ENCODE measurements around the gene PRDM16. TPM values are rescaled to one million over a fixed set of nuclear protein-coding genes. Genes with fewer than 3 reads are reported as not detected.

The PRDM16 gene
- total RNA-seq, 1 experiment from 2014 or later = 1.6 TPM

DNA sequence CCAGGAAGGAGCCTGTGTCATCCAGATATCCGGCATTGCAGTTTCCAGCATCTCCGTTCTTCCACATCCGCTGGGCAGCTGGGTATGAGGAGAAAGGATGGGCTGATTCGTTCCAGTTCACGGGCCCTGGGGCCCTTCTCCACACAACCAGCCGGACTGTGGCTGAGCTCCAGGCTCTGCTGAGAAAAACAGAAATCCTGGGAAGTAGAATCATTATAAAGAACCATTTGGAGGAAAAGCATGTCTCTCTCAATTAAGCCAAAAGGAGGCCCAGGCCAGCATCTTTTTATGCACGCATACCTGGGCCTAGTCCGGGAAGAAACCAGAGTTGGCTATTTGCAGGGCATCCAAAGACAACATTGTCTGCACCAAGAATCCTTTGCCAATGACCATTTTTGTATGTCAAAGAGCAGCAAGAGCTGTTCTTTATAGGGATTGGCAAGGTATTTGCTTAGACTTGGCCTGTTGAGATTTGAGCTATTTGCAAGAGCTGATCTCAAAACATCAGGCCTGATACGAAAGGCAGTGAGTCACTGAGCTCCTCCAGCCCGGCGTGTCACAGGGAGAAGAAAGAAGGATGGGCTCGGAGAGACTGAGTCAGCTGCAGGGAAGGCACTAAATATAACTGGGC is 300.6 kb downstream of the PRDM16 start:
- Mint-ChIP-seq H3K27ac (0 out of 2 replicates have a peak overlapping the region, but pooled peaks have one; percentile 52), H3K27me3 (ENCODE audit: low read depth) (no peaks in the 10 kb centered on the region), H3K9me3 (peaks cover 13% of the 10 kb centered on the region; the same call in 1 of the 2 replicates), H3K4me3 (no peak overlapping the region), H3K4me1 (peaks cover 17% of the 10 kb centered on the region), H3K36me3 (no peaks in the 10 kb centered on the region)
- no peak for DNase-seq (ENCODE audit: low spot score)
- TF ChIP-seq, protein P1, sequence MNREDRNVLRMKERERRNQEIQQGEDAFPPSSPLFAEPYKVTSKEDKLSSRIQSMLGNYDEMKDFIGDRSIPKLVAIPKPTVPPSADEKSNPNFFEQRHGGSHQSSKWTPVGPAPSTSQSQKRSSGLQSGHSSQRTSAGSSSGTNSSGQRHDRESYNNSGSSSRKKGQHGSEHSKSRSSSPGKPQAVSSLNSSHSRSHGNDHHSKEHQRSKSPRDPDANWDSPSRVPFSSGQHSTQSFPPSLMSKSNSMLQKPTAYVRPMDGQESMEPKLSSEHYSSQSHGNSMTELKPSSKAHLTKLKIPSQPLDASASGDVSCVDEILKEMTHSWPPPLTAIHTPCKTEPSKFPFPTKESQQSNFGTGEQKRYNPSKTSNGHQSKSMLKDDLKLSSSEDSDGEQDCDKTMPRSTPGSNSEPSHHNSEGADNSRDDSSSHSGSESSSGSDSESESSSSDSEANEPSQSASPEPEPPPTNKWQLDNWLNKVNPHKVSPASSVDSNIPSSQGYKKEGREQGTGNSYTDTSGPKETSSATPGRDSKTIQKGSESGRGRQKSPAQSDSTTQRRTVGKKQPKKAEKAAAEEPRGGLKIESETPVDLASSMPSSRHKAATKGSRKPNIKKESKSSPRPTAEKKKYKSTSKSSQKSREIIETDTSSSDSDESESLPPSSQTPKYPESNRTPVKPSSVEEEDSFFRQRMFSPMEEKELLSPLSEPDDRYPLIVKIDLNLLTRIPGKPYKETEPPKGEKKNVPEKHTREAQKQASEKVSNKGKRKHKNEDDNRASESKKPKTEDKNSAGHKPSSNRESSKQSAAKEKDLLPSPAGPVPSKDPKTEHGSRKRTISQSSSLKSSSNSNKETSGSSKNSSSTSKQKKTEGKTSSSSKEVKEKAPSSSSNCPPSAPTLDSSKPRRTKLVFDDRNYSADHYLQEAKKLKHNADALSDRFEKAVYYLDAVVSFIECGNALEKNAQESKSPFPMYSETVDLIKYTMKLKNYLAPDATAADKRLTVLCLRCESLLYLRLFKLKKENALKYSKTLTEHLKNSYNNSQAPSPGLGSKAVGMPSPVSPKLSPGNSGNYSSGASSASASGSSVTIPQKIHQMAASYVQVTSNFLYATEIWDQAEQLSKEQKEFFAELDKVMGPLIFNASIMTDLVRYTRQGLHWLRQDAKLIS (CRISPR knock-in tag; IDR thresholded peaks at IDR 0.05; ENCODE audit: borderline replicate concordance) = no peak
- TF ChIP-seq, protein P2, sequence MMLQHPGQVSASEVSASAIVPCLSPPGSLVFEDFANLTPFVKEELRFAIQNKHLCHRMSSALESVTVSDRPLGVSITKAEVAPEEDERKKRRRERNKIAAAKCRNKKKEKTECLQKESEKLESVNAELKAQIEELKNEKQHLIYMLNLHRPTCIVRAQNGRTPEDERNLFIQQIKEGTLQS (CRISPR knock-in tag; conservative IDR thresholded peaks at IDR 0.05) = no peak
- TF ChIP-seq SOX15 (CRISPR knock-in tag; IDR thresholded peaks at IDR 0.05) (no peak), CREM (CRISPR knock-in tag; IDR thresholded peaks at IDR 0.05) (no peak), PRRX2 (CRISPR knock-in tag; IDR thresholded peaks at IDR 0.05) (no peak), ZNF219 (CRISPR knock-in tag; IDR thresholded peaks at IDR 0.05; ENCODE audit: borderline replicate concordance) (no peak)
- TF ChIP-seq, protein P3, sequence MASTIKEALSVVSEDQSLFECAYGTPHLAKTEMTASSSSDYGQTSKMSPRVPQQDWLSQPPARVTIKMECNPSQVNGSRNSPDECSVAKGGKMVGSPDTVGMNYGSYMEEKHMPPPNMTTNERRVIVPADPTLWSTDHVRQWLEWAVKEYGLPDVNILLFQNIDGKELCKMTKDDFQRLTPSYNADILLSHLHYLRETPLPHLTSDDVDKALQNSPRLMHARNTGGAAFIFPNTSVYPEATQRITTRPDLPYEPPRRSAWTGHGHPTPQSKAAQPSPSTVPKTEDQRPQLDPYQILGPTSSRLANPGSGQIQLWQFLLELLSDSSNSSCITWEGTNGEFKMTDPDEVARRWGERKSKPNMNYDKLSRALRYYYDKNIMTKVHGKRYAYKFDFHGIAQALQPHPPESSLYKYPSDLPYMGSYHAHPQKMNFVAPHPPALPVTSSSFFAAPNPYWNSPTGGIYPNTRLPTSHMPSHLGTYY (CRISPR knock-in tag; IDR thresholded peaks at IDR 0.05) = no peak
- TF ChIP-seq, protein P4, sequence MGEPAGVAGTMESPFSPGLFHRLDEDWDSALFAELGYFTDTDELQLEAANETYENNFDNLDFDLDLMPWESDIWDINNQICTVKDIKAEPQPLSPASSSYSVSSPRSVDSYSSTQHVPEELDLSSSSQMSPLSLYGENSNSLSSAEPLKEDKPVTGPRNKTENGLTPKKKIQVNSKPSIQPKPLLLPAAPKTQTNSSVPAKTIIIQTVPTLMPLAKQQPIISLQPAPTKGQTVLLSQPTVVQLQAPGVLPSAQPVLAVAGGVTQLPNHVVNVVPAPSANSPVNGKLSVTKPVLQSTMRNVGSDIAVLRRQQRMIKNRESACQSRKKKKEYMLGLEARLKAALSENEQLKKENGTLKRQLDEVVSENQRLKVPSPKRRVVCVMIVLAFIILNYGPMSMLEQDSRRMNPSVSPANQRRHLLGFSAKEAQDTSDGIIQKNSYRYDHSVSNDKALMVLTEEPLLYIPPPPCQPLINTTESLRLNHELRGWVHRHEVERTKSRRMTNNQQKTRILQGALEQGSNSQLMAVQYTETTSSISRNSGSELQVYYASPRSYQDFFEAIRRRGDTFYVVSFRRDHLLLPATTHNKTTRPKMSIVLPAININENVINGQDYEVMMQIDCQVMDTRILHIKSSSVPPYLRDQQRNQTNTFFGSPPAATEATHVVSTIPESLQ (CRISPR knock-in tag; IDR thresholded peaks at IDR 0.05) = no peak
- TF ChIP-seq, protein P5, sequence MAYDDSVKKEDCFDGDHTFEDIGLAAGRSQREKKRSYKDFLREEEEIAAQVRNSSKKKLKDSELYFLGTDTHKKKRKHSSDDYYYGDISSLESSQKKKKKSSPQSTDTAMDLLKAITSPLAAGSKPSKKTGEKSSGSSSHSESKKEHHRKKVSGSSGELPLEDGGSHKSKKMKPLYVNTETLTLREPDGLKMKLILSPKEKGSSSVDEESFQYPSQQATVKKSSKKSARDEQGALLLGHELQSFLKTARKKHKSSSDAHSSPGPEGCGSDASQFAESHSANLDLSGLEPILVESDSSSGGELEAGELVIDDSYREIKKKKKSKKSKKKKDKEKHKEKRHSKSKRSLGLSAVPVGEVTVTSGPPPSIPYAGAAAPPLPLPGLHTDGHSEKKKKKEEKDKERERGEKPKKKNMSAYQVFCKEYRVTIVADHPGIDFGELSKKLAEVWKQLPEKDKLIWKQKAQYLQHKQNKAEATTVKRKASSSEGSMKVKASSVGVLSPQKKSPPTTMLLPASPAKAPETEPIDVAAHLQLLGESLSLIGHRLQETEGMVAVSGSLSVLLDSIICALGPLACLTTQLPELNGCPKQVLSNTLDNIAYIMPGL (CRISPR knock-in tag; IDR thresholded peaks at IDR 0.05) = no peak
- CTCF ChIA-PET = interaction anchor here (0.8 to 2.1 kb wide), 2 partner anchors 20 to 22 kb away, joined by 4 to 9 read pairs; no protein-coding TSS in a partner anchor
- ATAC-seq = no peak
- POLR2A ChIA-PET = no interaction called here

DNA sequence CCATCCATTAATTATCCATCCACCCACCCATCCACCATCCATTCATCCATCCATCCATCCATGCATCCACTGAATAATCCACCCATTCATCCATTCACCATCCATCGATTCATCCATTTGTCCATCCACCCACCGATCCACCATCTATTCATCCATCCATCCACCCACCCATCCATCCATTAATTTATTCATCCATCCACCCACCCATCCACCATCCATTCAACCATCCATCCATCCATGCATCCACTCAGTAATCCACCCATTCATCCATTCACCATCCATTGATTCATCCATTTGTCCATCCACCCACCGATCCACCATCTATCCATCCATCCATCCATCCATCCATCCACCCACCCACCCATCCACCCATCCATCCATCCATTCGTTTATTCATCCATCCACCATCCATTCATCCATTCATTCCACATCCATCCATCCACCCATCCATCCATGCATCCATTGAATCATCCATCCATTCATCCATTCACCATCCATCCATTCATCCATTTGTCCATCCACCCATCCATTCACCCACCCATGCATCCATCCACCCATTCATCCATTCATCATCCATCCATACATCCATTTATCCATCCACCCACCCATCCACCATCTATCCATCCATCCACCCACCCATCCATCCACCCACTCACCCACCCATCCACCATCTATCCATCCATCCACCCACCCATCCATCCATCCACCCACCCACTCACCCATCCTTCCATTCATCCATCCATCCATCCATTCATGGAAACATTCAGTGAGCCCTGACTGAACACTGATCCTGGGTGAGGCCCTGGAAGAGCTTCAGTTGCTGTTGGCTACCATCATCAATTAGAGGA is 302.1 kb downstream of the PRDM16 start:
- no peaks in the 10 kb centered on the region for H3K27me3 Mint-ChIP-seq (ENCODE audit: low read depth)
- H3K4me1 Mint-ChIP-seq = peaks cover 17% of the 10 kb centered on the region
- no peak for ATAC-seq
- POLR2A ChIA-PET = no interaction called here
- CTCF ChIA-PET = no interaction called here
- H3K36me3 Mint-ChIP-seq = no peaks in the 10 kb centered on the region
- no peak overlapping the region for H3K27ac Mint-ChIP-seq
- H3K4me3 Mint-ChIP-seq = no peak overlapping the region
- peaks cover 13% of the 10 kb centered on the region; the same call in 1 of the 2 replicates for H3K9me3 Mint-ChIP-seq
- no peak for DNase-seq (ENCODE audit: low spot score)
- TF ChIP-seq, protein P6, sequence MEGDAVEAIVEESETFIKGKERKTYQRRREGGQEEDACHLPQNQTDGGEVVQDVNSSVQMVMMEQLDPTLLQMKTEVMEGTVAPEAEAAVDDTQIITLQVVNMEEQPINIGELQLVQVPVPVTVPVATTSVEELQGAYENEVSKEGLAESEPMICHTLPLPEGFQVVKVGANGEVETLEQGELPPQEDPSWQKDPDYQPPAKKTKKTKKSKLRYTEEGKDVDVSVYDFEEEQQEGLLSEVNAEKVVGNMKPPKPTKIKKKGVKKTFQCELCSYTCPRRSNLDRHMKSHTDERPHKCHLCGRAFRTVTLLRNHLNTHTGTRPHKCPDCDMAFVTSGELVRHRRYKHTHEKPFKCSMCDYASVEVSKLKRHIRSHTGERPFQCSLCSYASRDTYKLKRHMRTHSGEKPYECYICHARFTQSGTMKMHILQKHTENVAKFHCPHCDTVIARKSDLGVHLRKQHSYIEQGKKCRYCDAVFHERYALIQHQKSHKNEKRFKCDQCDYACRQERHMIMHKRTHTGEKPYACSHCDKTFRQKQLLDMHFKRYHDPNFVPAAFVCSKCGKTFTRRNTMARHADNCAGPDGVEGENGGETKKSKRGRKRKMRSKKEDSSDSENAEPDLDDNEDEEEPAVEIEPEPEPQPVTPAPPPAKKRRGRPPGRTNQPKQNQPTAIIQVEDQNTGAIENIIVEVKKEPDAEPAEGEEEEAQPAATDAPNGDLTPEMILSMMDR (IDR thresholded peaks at IDR 0.05) = no peak
- TF ChIP-seq, protein P7, sequence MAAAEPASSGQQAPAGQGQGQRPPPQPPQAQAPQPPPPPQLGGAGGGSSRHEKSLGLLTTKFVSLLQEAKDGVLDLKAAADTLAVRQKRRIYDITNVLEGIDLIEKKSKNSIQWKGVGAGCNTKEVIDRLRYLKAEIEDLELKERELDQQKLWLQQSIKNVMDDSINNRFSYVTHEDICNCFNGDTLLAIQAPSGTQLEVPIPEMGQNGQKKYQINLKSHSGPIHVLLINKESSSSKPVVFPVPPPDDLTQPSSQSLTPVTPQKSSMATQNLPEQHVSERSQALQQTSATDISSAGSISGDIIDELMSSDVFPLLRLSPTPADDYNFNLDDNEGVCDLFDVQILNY (CRISPR knock-in tag; IDR thresholded peaks at IDR 0.05) = no peak
- TF ChIP-seq, protein P8, sequence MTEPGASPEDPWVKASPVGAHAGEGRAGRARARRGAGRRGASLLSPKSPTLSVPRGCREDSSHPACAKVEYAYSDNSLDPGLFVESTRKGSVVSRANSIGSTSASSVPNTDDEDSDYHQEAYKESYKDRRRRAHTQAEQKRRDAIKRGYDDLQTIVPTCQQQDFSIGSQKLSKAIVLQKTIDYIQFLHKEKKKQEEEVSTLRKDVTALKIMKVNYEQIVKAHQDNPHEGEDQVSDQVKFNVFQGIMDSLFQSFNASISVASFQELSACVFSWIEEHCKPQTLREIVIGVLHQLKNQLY (CRISPR knock-in tag; IDR thresholded peaks at IDR 0.05) = no peak
- TF ChIP-seq, protein P9, sequence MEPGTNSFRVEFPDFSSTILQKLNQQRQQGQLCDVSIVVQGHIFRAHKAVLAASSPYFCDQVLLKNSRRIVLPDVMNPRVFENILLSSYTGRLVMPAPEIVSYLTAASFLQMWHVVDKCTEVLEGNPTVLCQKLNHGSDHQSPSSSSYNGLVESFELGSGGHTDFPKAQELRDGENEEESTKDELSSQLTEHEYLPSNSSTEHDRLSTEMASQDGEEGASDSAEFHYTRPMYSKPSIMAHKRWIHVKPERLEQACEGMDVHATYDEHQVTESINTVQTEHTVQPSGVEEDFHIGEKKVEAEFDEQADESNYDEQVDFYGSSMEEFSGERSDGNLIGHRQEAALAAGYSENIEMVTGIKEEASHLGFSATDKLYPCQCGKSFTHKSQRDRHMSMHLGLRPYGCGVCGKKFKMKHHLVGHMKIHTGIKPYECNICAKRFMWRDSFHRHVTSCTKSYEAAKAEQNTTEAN (CRISPR knock-in tag; IDR thresholded peaks at IDR 0.05) = no peak
- TF ChIP-seq ESRRA (CRISPR knock-in tag; IDR thresholded peaks at IDR 0.05; ENCODE audit: borderline replicate concordance) = no peak
- TF ChIP-seq SOX15 (CRISPR knock-in tag; IDR thresholded peaks at IDR 0.05) = no peak
- no peak for TF ChIP-seq NR2C2 (CRISPR knock-in tag; IDR thresholded peaks at IDR 0.05)
